GM12878 (cell line): Measurements from ENCODE around the gene TRRAP. TPM values are rescaled to one million over a fixed set of nuclear protein-coding genes. Genes with fewer than 3 reads are reported as not detected.

Source experiments
- ATAC-seq: fragments of 200-7000 bp; cut with Tn5 transposase; 3 replicates; pipeline ENCODE4 v1.9.1; 2020; ENCODE audit warnings: mild to moderate bottlenecking, moderate library complexity
- BruUV-seq: library from RNA; stranded (reverse); fragments of 400-500 nt; replicated peaks from 2 replicates; lab custom pipeline; 2021; lab: Mats Ljungman, UMichigan
- CTCF ChIA-PET: fragments of 300-600 bp; sonication (Branson Sonifier 250); formaldehyde crosslinking; extraction: SDS; loops from one replicate; lab custom pipeline; 2021; ENCODE audit warnings: inconsistent platforms; lab: Yijun Ruan, JAX
- POLR2A ChIA-PET: fragments of 350-600 bp; formaldehyde crosslinking; extraction: SDS; loops from one replicate; lab custom pipeline; 2021; ENCODE audit warnings: inconsistent platforms; lab: Charles Lee
- RAD21 ChIA-PET: fragments of 300-600 bp; sonication (Branson Sonifier 250); formaldehyde crosslinking; loops from one replicate; lab custom pipeline; 2023; ENCODE audit warnings: antibody characterized with exemption; ENCODE audit not compliant: unreplicated experiment; lab: Charles Lee
- SMC1A ChIA-PET: fragments of 300-600 bp; sonication (Branson Sonifier 250); formaldehyde crosslinking; loops from one replicate; lab custom pipeline; 2023; ENCODE audit not compliant: unreplicated experiment, uncharacterized antibody; lab: Charles Lee
- DNase-seq: peaks from one replicate; pipeline ENCODE4 v3.0.0-alpha.2; 2011; ENCODE audit warnings: low read depth, low spot score
- FAIRE-seq: peaks from 3 replicates; lab custom pipeline; 2011; peaks lifted over from hg19 to GRCh38; lab: Jason Lieb, UNC
- H2AFZ ChIP-seq: 2 replicates; pipeline ENCODE4 v1.6.0; 2011; ENCODE audit warnings: low read depth, low read length, control low read depth; ENCODE audit not compliant: control insufficient read depth
- H3K27ac ChIP-seq: 2 replicates; pipeline ENCODE4 v1.5.1; 2011; ENCODE audit warnings: control low read depth; ENCODE audit not compliant: control insufficient read depth, insufficient read depth
- H3K27me3 ChIP-seq, 2 experiments: replicated peaks in 1 of 2; 2 replicates each; pipeline versions ENCODE4 v1.6.0 to v1.6.1; 2011; ENCODE audit warnings: low read length in 1 of 2; ENCODE audit not compliant: control insufficient read depth in 2 of 2, insufficient read depth in 2 of 2
- H3K36me3 ChIP-seq, 2 experiments: 2 replicates each; pipeline ENCODE4 v1.5.1; 2011; ENCODE audit warnings: low read length in 1 of 2; ENCODE audit not compliant: control insufficient read depth in 2 of 2, insufficient read depth in 2 of 2
- H3K4me1 ChIP-seq: 2 replicates; pipeline ENCODE4 v1.6.1; 2011; ENCODE audit warnings: mild to moderate bottlenecking, low read length, moderate library complexity, mixed read lengths; ENCODE audit not compliant: control insufficient read depth, insufficient read depth
- H3K4me2 ChIP-seq: 2 replicates; pipeline ENCODE4 v1.6.0; 2011; ENCODE audit warnings: control low read depth; ENCODE audit not compliant: control insufficient read depth, insufficient read depth
- H3K4me3 ChIP-seq: fragments of 200-600 bp; sonication (generic); 2 replicates; pipeline ENCODE4 v1.5.1; 2016
- H3K79me2 ChIP-seq: 2 replicates; pipeline ENCODE4 v1.6.0; 2011; ENCODE audit warnings: low read length; ENCODE audit not compliant: control insufficient read depth, insufficient read depth
- H3K9ac ChIP-seq: 2 replicates; pipeline ENCODE4 v1.8.0; 2011; ENCODE audit warnings: low read length, control low read depth, mixed read lengths; ENCODE audit not compliant: control insufficient read depth, insufficient read depth
- H3K9me3 ChIP-seq: replicated peaks from 3 replicates; pipeline ENCODE4 v1.5.1; 2011; ENCODE audit warnings: mild to moderate bottlenecking, low read length; ENCODE audit not compliant: control insufficient read depth, insufficient read depth
- H4K20me1 ChIP-seq: 2 replicates; pipeline ENCODE4 v1.6.0; 2011; ENCODE audit not compliant: control insufficient read depth, insufficient read depth
- EGR1 ChIP-seq, 2 experiments: IDR thresholded peaks; 1 replicate in 1 of 2; 2 replicates in 1 of 2; pipeline ENCODE4 v1.6.1; 2011 to 2012; ENCODE audit warnings: low read depth in 2 of 2, low read length in 2 of 2, borderline replicate concordance in 1 of 2, mild to moderate bottlenecking in 1 of 2, moderate library complexity in 1 of 2
- ELK1 ChIP-seq: IDR thresholded peaks from 2 replicates; pipeline ENCODE4 v1.6.1; 2012; ENCODE audit warnings: low read depth, low read length, improper control_type of control experiment
- EZH2 ChIP-seq: IDR thresholded peaks from 2 replicates; pipeline ENCODE4 v1.6.1; 2012; ENCODE audit warnings: low read depth, mild to moderate bottlenecking, control low read depth, inconsistent platforms, low read length, borderline replicate concordance; ENCODE audit not compliant: control insufficient read depth
- KDM1A ChIP-seq: fragments of 200-600 bp; sonication (generic); IDR thresholded peaks from 2 replicates; pipeline ENCODE4 v1.6.1; 2016; ENCODE audit warnings: borderline replicate concordance
- MLLT1 ChIP-seq: fragments of 450-650 bp; IDR thresholded peaks from 2 replicates; pipeline ENCODE4 v1.6.1; 2016; ENCODE audit warnings: mild to moderate bottlenecking
- MTA2 ChIP-seq: fragments of 450-650 bp; IDR thresholded peaks from 2 replicates; pipeline ENCODE4 v1.6.1; 2016; ENCODE audit warnings: low read depth, mild to moderate bottlenecking, moderate library complexity
- MTA3 ChIP-seq: IDR thresholded peaks from 2 replicates; pipeline ENCODE4 v1.6.1; 2012; ENCODE audit warnings: low read length, inconsistent platforms, borderline replicate concordance
- NR2C2 ChIP-seq: IDR thresholded peaks from 2 replicates; pipeline ENCODE4 v1.6.1; 2011; ENCODE audit warnings: borderline replicate concordance, low read depth; ENCODE audit not compliant: control insufficient read depth, insufficient read length
- RELA ChIP-seq: fragments of 450-650 bp; IDR thresholded peaks from 2 replicates; pipeline ENCODE4 v1.8.0; 2014; ENCODE audit warnings: borderline replicate concordance; ENCODE audit not compliant: partially characterized antibody
- STAT1 ChIP-seq: fragments of 450-650 bp; conservative IDR thresholded peaks from 2 replicates; pipeline ENCODE4 v1.6.1; 2014; ENCODE audit warnings: antibody characterized with exemption, mild to moderate bottlenecking
- TAF1 ChIP-seq: IDR thresholded peaks from 2 replicates; pipeline ENCODE4 v1.6.1; 2011; ENCODE audit warnings: mild to moderate bottlenecking, low read depth, low read length, borderline replicate concordance
- TBL1XR1 ChIP-seq: IDR thresholded peaks from 2 replicates; pipeline ENCODE4 v1.6.1; 2012; ENCODE audit warnings: low read depth, low read length, improper control_type of control experiment
- WRNIP1 ChIP-seq: IDR thresholded peaks from 2 replicates; pipeline ENCODE4 v1.6.1; 2011; ENCODE audit warnings: low read depth, low read length, improper control_type of control experiment, borderline replicate concordance
- ZNF622 ChIP-seq: fragments of 450-650 bp; IDR thresholded peaks from 2 replicates; pipeline ENCODE4 v1.6.1; 2017; ENCODE audit warnings: mild to moderate bottlenecking, inconsistent platforms
- ZZZ3 ChIP-seq: IDR thresholded peaks from 2 replicates; pipeline ENCODE4 v1.6.1; 2011; ENCODE audit warnings: low read depth; ENCODE audit not compliant: control insufficient read depth, insufficient read length
- WGBS: methylation state at CpG from one replicate; pipeline ENCODE4 v1.1.6; 2016; ENCODE audit warnings: low lambda C conversion rate; ENCODE audit not compliant: insufficient replicate concordance, insufficient coverage; ENCODE audit errors: missing lambda C conversion rate; 5-methylcytosine and 5-hydroxymethylcytosine counted together
- in situ Hi-C: fragments of 300-500 bp; cut with MboI; formaldehyde crosslinking; loops from 9 replicates; pipeline ENCODE4 v1.14.3; 2018; ENCODE audit warnings: mixed read lengths
- intact Hi-C: fragments of 100-400 bp; cut with micrococcal nuclease; formaldehyde crosslinking; loops from one replicate; pipeline ENCODE4 v1.14.2; 2022; ENCODE audit not compliant: unreplicated experiment
- polyA plus RNA-seq, 11 experiments: library from polyadenylated mRNA; depleted of rRNA in 4 of 11; unstranded in 6 of 11; stranded (reverse) in 5 of 11; fragments of >200 nt; fragmentation: Nextera tagmentation in 4 of 11; fragmentation: Illumina TruSeq in 1 of 11; extraction: Ambion mirVana in 4 of 11; extraction: Trizol in 1 of 11; gene quantifications; 1 replicate in 1 of 11; 2 replicates in 10 of 11; pipeline versions ENCODE4 v1.2.1 to v1.2.3, GENCODE V29; 2011 to 2016; ENCODE audit warnings: inconsistent platforms in 2 of 11, missing spikeins in 2 of 11, low read depth in 1 of 11
- total RNA-seq, 4 experiments: library from RNA; depleted of rRNA in 3 of 4; stranded (reverse); fragments of >200 nt in 3 of 4; fragmentation: Illumina TruSeq in 1 of 4; extraction: Trizol in 1 of 4; gene quantifications; 2 replicates each; pipeline versions ENCODE4 v1.2.1 to v1.2.3, GENCODE V29; 2013 to 2021

The TRRAP gene
- total and polyA plus RNA-seq, 10 of the 15 experiments (the other 5 are each of a cell fraction or from before 2014, with no cell fraction given) = 1.1 to 39.3 (median 8.5) TPM

- Histone ChIP-seq H4K20me1 (no peaks in the 10 kb centered on the region), H3K79me2 (no peaks in the 10 kb centered on the region), H2AFZ (no peak overlapping the region), H3K27ac (no peak overlapping the region), H3K4me2 (no peak overlapping the region), H3K9me3 (peaks cover 2% of the 10 kb centered on the region; the same call in 2 of the 3 replicates), H3K4me1 (peaks cover 3% of the 10 kb centered on the region), H3K4me3 (no peak overlapping the region), H3K36me3 (peaks cover 28 to 59% of the 10 kb centered on the region in 2 experiments), H3K9ac (no peak overlapping the region), H3K27me3 (no peaks in the 10 kb centered on the region)
- 88% methylated on average over 6 of the region's 6 CpGs for WGBS
- intact Hi-C loops (no loop called here), in situ Hi-C loops (no loop called here)
- ATAC-seq (no peak), DNase-seq (no peak), FAIRE-seq (no peak)
- POLR2A ChIA-PET = no interaction called here
- SMC1A ChIA-PET = interaction anchor here (0.8 kb wide), 1 partner anchor 333 kb away, joined by 3 read pairs; no protein-coding TSS in a partner anchor
- CTCF ChIA-PET = no interaction called here
- no peak for TF ChIP-seq MTA2
- RAD21 ChIA-PET = no interaction called here
- no TSS peak for BruUV-seq
These were observed 112.0 kb downstream of the TRRAP start for GRCh38 chr7:98990356-98990755.

GRCh38 chr7:98991141-98991540, 112.8 kb downstream of the TRRAP start:
- SMC1A ChIA-PET = interaction anchor here (0.8 kb wide), 1 partner anchor 332 kb away, joined by 3 read pairs; no protein-coding TSS in a partner anchor
- WGBS = 96% methylated on average over 14 of the region's 14 CpGs
- BruUV-seq = no TSS peak
- no peaks in the 10 kb centered on the region for H4K20me1 ChIP-seq
- H3K27me3 ChIP-seq = no peaks in the 10 kb centered on the region
- H3K4me1 ChIP-seq = peaks cover 8% of the 10 kb centered on the region
- no peak for ATAC-seq
- RAD21 ChIA-PET = no interaction called here
- no peak overlapping the region for H2AFZ ChIP-seq
- H3K27ac ChIP-seq = no peak overlapping the region
- no peak overlapping the region for H3K9ac ChIP-seq
- CTCF ChIA-PET = no interaction called here
- H3K9me3 ChIP-seq = no peaks in the 10 kb centered on the region; the same call in 2 of the 3 replicates
- TF ChIP-seq MTA3 = no peak
- no peak for TF ChIP-seq EZH2
- TF ChIP-seq TBL1XR1 = no peak
- no peak for TF ChIP-seq ZNF622
- TF ChIP-seq RELA = no peak
- no peak for TF ChIP-seq KDM1A
- no peak for TF ChIP-seq TAF1
- TF ChIP-seq WRNIP1 = no peak
- no peak for TF ChIP-seq ELK1
- TF ChIP-seq NR2C2 = no peak
- no peak for TF ChIP-seq STAT1
- TF ChIP-seq EGR1 (IDR thresholded peaks at IDR 0.05; ENCODE audit: borderline replicate concordance in 1 of 2, low read depth in 2 of 2, low read length in 2 of 2) = no peak
- no peak for TF ChIP-seq ZZZ3
- TF ChIP-seq MLLT1 = no peak
- TF ChIP-seq, all 136 proteins: peak for 0
- H3K36me3 ChIP-seq = peaks cover 28 to 51% of the 10 kb centered on the region in 2 experiments
- POLR2A ChIA-PET = no interaction called here
- intact Hi-C loops (no loop called here), in situ Hi-C loops (no loop called here)
- no peak for DNase-seq
- H3K4me2 ChIP-seq = no peak overlapping the region
- no peak for FAIRE-seq
- no peaks in the 10 kb centered on the region for H3K79me2 ChIP-seq
- H3K4me3 ChIP-seq = no peak overlapping the region
